K562 (cell line): ENCODE measurements around the gene APOM. TPM values are rescaled to one million over a fixed set of nuclear protein-coding genes. Genes with fewer than 3 reads are reported as not detected.

Source experiments
- ATAC-seq: fragments of 200-7000 bp; cut with Tn5 transposase; 3 replicates; pipeline ENCODE4 v1.9.1; 2020; ENCODE audit warnings: moderate library complexity
- BruUV-seq: library from RNA; stranded (reverse); fragments of 400-500 nt; replicated peaks from 2 replicates; lab custom pipeline; 2021; lab: Mats Ljungman, UMichigan
- CTCF ChIA-PET: fragments of 300-600 bp; formaldehyde crosslinking; extraction: SDS; loops from one replicate; lab custom pipeline; 2021; ENCODE audit warnings: low intra/inter-chr PET ratio; lab: Yijun Ruan, JAX
- POLR2A ChIA-PET: fragments of 300-600, 350-650 bp; sonication (Branson Sonifier 250); formaldehyde crosslinking; extraction: SDS; loops from one replicate; lab custom pipeline; 2021; ENCODE audit warnings: antibody characterized with exemption, inconsistent platforms; lab: Yijun Ruan, JAX
- DNase-seq, 4 experiments: peaks; one replicate each; pipeline versions ENCODE4 v3.0.0 to v3.0.0-alpha.2; 2011 to 2018; ENCODE audit warnings: low spot score in 3 of 4, mixed read lengths in 3 of 4; ENCODE audit errors: extremely low read depth in 1 of 4
- FAIRE-seq: peaks from 2 replicates; lab custom pipeline; 2011; peaks lifted over from hg19 to GRCh38; lab: Jason Lieb, UNC
- H2AFZ ChIP-seq: 2 replicates; pipeline ENCODE4 v1.6.0; 2011; ENCODE audit warnings: low read depth, low read length, control low read depth, inconsistent platforms
- H3K27ac ChIP-seq: fragments of 200-600 bp; 3 replicates; pipeline ENCODE4 v1.8.0; 2011; ENCODE audit warnings: low read depth, mild to moderate bottlenecking, control low read depth, inconsistent platforms, low read length, moderate library complexity, mixed read lengths; ENCODE audit errors: extremely low read depth
- H3K27me3 ChIP-seq, 2 experiments: fragments of 300-600 bp in 1 of 2; 2 replicates in 1 of 2; 3 replicates in 1 of 2; pipeline versions ENCODE4 v1.6.0 to v1.8.0; 2011; ENCODE audit warnings: inconsistent platforms in 2 of 2, low read length in 2 of 2, mild to moderate bottlenecking in 1 of 2, mixed read lengths in 1 of 2, moderate library complexity in 1 of 2; ENCODE audit not compliant: control insufficient read depth in 2 of 2, insufficient read depth in 2 of 2
- H3K36me3 ChIP-seq: fragments of 300-600 bp; 3 replicates; pipeline ENCODE4 v1.8.0; 2011; ENCODE audit warnings: mild to moderate bottlenecking, low read length, inconsistent platforms; ENCODE audit not compliant: control insufficient read depth, insufficient read depth
- H3K4me1 ChIP-seq, 2 experiments: fragments of 200-600 bp in 1 of 2; replicated peaks in 1 of 2; 2 replicates in 1 of 2; 3 replicates in 1 of 2; pipeline versions ENCODE4 v1.5.1 to v1.8.0; 2011; ENCODE audit warnings: inconsistent platforms in 2 of 2, low read length in 2 of 2, mild to moderate bottlenecking in 1 of 2, mixed read lengths in 1 of 2, moderate library complexity in 1 of 2; ENCODE audit not compliant: control insufficient read depth in 2 of 2, insufficient read depth in 2 of 2
- H3K4me2 ChIP-seq: 2 replicates; pipeline ENCODE4 v1.6.1; 2011; ENCODE audit warnings: low read length, control low read depth, inconsistent platforms, mixed read lengths; ENCODE audit not compliant: insufficient read depth
- H3K4me3 ChIP-seq: fragments of 200-600 bp; sonication (generic), shearing (Covaris generic); 2 replicates; pipeline ENCODE4 v1.5.1; 2016; ENCODE audit warnings: control low read depth, inconsistent platforms
- H3K79me2 ChIP-seq: fragments of 200-600 bp; 3 replicates; pipeline ENCODE4 v1.8.0; 2011; ENCODE audit warnings: low read length, inconsistent platforms; ENCODE audit not compliant: control insufficient read depth, insufficient read depth
- H3K9ac ChIP-seq, 2 experiments: 2 replicates each; pipeline versions ENCODE4 v1.6.0 to v1.6.1; 2011; ENCODE audit warnings: low read depth in 2 of 2, low read length in 2 of 2, control low read depth in 1 of 2, inconsistent platforms in 1 of 2, mild to moderate bottlenecking in 1 of 2, mixed read lengths in 1 of 2; ENCODE audit not compliant: insufficient read depth in 1 of 2
- H3K9me1 ChIP-seq: one replicate; pipeline ENCODE4 v1.6.0; 2011; ENCODE audit warnings: inconsistent platforms, mild to moderate bottlenecking, low read length, moderate library complexity; ENCODE audit not compliant: control insufficient read depth, insufficient read depth
- H3K9me3 ChIP-seq: replicated peaks from 2 replicates; pipeline ENCODE4 v1.5.1; 2011; ENCODE audit warnings: low read depth, low read length, inconsistent platforms; ENCODE audit not compliant: control insufficient read depth, insufficient read depth
- H4K20me1 ChIP-seq: replicated peaks from 2 replicates; pipeline ENCODE4 v1.6.1; 2011; ENCODE audit warnings: low read length, inconsistent platforms, mixed read lengths; ENCODE audit not compliant: control insufficient read depth, insufficient read depth
- EHMT2 ChIP-seq: fragments of 450-650 bp; IDR thresholded peaks from 2 replicates; pipeline ENCODE4 v1.6.1; 2018; ENCODE audit warnings: antibody characterized with exemption
- GATAD2A ChIP-seq: fragments of 450-650 bp; IDR thresholded peaks from 2 replicates; pipeline ENCODE4 v1.6.1; 2017
- GTF2A2 ChIP-seq: IDR thresholded peaks from 2 replicates; pipeline ENCODE4 v1.6.1; 2016; ENCODE audit warnings: mild to moderate bottlenecking, missing genetic modification characterization, missing compliant biosample characterization
- KAT2B ChIP-seq: IDR thresholded peaks from one replicate; pipeline ENCODE4 v1.6.1; 2012; ENCODE audit warnings: low read depth, mild to moderate bottlenecking, control low read depth, inconsistent platforms, low read length, moderate library complexity
- POLR2A ChIP-seq: fragments of 450-650 bp; conservative IDR thresholded peaks from 2 replicates; pipeline ENCODE4 v1.6.1; 2016
- POLR2G ChIP-seq: fragments of 200-400 bp; formaldehyde crosslinking; IDR thresholded peaks from 2 replicates; pipeline ENCODE4 v1.6.1; 2017; ENCODE audit warnings: low read depth, mild to moderate bottlenecking, antibody characterized with exemption, low read length, moderate library complexity
- RB1 ChIP-seq: fragments of 450-650 bp; IDR thresholded peaks from 2 replicates; pipeline ENCODE4 v1.6.1; 2017; ENCODE audit warnings: low read depth, mild to moderate bottlenecking
- RBFOX2 ChIP-seq: fragments of 200-400 bp; formaldehyde crosslinking; IDR thresholded peaks from 2 replicates; pipeline ENCODE4 v1.6.1; 2017; ENCODE audit warnings: low read depth, mild to moderate bottlenecking, low read length, moderate library complexity
- STAT6 ChIP-seq: sonication (generic); formaldehyde crosslinking; IDR thresholded peaks from 2 replicates; pipeline ENCODE4 v1.8.1; 2023; ENCODE audit warnings: mild to moderate bottlenecking, missing genetic modification reagents
- WHSC1 ChIP-seq: IDR thresholded peaks from one replicate; pipeline ENCODE4 v1.6.1; 2012; ENCODE audit warnings: low read length, control low read depth, inconsistent platforms
- ZNF165 ChIP-seq: fragments of 250-450 bp; sonication (Bioruptor Pico); IDR thresholded peaks from 2 replicates; pipeline ENCODE4 v1.4.0; 2020; ENCODE audit warnings: borderline replicate concordance
- ZNF395 ChIP-seq: fragments of 200-800 bp; sonication (Bioruptor generic); IDR thresholded peaks from 2 replicates; pipeline ENCODE4 v1.6.1; 2017; ENCODE audit warnings: missing genetic modification characterization, missing compliant biosample characterization
- WGBS: fragments of 100-300 bp; shearing (Covaris generic); methylation state at CpG from one replicate; pipeline ENCODE4 v1.1.6; 2016; ENCODE audit warnings: low coverage, mixed read lengths; ENCODE audit not compliant: insufficient coverage; ENCODE audit errors: missing lambda C conversion rate; 5-methylcytosine and 5-hydroxymethylcytosine counted together
- in situ Hi-C: fragments of 300-500 bp; cut with MboI; formaldehyde crosslinking; loops from 4 replicates; pipeline ENCODE4 v1.15.0; 2018; ENCODE audit warnings: inconsistent platforms, mixed read lengths
- intact Hi-C: fragments of 100-400 bp; cut with micrococcal nuclease; formaldehyde crosslinking; loops from 2 replicates; pipeline ENCODE4 v1.14.2; 2022
- polyA plus RNA-seq, 8 experiments: library from polyadenylated mRNA; depleted of rRNA in 4 of 8; stranded (reverse) in 5 of 8; unstranded in 3 of 8; fragments of >200 nt; fragmentation: Nextera tagmentation in 2 of 8; fragmentation: Illumina TruSeq in 1 of 8; extraction: Ambion mirVana in 2 of 8; extraction: Trizol in 1 of 8; gene quantifications; 2 replicates each; pipeline versions ENCODE4 v1.2.1 to v1.2.3, GENCODE V29; 2011 to 2014; ENCODE audit warnings: inconsistent platforms in 1 of 8, missing spikeins in 1 of 8
- total RNA-seq, 7 experiments: library from RNA; depleted of rRNA in 6 of 7; stranded (reverse); fragments of >200 nt in 6 of 7; fragmentation: Illumina TruSeq in 2 of 7; extraction: Trizol in 2 of 7; gene quantifications; 2 replicates each; pipeline versions ENCODE4 v1.2.1 to v1.2.3, GENCODE V29; 2011 to 2021; ENCODE audit warnings: low replicate concordance in 1 of 7
- TF ChIP-seq, protein P1 (sequence below), 3 experiments: fragments of 200-800 bp in 1 of 3; sonication (Bioruptor generic) in 1 of 3; sonication (generic) in 1 of 3; formaldehyde crosslinking in 1 of 3; IDR thresholded peaks; 2 replicates each; pipeline versions ENCODE4 v1.6.1 to v1.8.0; 2016 to 2022; ENCODE audit warnings: mild to moderate bottlenecking in 2 of 3, missing compliant biosample characterization in 2 of 3, missing genetic modification characterization in 2 of 3, missing genetic modification reagents in 1 of 3
- TF ChIP-seq, protein P2 (sequence below): fragments of 200-800 bp; sonication (Bioruptor generic); IDR thresholded peaks from 2 replicates; pipeline ENCODE4 v1.6.1; 2017; ENCODE audit warnings: missing genetic modification characterization, missing compliant biosample characterization

APOM gene
- total and polyA plus RNA-seq, 9 of the 15 experiments (the other 6 are each of a cell fraction or from before 2014, with no cell fraction given), result 5.7 to 24.3 (median 10.4) TPM

- ATAC-seq (peak; percentile 13), DNase-seq (peak in 3 of 4 experiments; percentile 56 to 83 (median 76)), FAIRE-seq (no peak)
- Histone ChIP-seq H2AFZ (no peak overlapping the region), H3K27me3 (no peaks in the 10 kb centered on the region), H3K79me2 (no peaks in the 10 kb centered on the region), H4K20me1 (no peaks in the 10 kb centered on the region), H3K4me1 (peaks cover 57 to 59% of the 10 kb centered on the region in 2 experiments), H3K27ac (peak overlapping the region; percentile 88; the same call in 2 of the 3 replicates), H3K9ac (peak overlapping the region; percentile 68 to 75; a peak in 3 of 4 replicates), H3K4me2 (peak overlapping the region; percentile 82), H3K9me1 (no peaks in the 10 kb centered on the region), H3K36me3 (peaks cover 90% of the 10 kb centered on the region), H3K4me3 (no peak overlapping the region), H3K9me3 (no peaks in the 10 kb centered on the region)
- WGBS, result 74% methylated on average over 11 of the region's 12 CpGs
- BruUV-seq, result no TSS peak
- POLR2A ChIA-PET, result interaction anchor here (0.8 to 7.1 kb wide), 26 partner anchors 7 to 144 kb away, joined by 3 to 158 read pairs (median 9); partner anchors contain the start of genes ABHD16A, APOM, CLIC1 and GPANK1
- CTCF ChIA-PET, result no interaction called here
- in situ Hi-C loops (no loop called here), intact Hi-C loops (loop anchor here (2.0 kb wide), 2 partner anchors 43 to 139 kb away; no protein-coding TSS in a partner anchor)
- TF ChIP-seq ZNF165, result no peak
- TF ChIP-seq KAT2B, result no peak
- TF ChIP-seq EHMT2, result no peak
- TF ChIP-seq, protein P1, sequence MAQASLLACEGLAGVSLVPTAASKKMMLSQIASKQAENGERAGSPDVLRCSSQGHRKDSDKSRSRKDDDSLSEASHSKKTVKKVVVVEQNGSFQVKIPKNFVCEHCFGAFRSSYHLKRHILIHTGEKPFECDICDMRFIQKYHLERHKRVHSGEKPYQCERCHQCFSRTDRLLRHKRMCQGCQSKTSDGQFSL (CRISPR knock-in tag; IDR thresholded peaks at IDR 0.05), result no peak
- TF ChIP-seq, protein P1 (tag; IDR thresholded peaks at IDR 0.05), result 0 out of 4 replicates have a peak, but pooled peaks of 1 of the 2 experiments have one; percentile 9
- TF ChIP-seq ZNF395, result no peak
- TF ChIP-seq, protein P2, sequence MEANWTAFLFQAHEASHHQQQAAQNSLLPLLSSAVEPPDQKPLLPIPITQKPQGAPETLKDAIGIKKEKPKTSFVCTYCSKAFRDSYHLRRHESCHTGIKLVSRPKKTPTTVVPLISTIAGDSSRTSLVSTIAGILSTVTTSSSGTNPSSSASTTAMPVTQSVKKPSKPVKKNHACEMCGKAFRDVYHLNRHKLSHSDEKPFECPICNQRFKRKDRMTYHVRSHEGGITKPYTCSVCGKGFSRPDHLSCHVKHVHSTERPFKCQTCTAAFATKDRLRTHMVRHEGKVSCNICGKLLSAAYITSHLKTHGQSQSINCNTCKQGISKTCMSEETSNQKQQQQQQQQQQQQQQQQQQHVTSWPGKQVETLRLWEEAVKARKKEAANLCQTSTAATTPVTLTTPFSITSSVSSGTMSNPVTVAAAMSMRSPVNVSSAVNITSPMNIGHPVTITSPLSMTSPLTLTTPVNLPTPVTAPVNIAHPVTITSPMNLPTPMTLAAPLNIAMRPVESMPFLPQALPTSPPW, result peak; percentile 30; the same call in 1 of the 2 replicates
- peak; percentile 74 for TF ChIP-seq WHSC1
- peak; percentile 53; the same call in 1 of the 2 replicates for TF ChIP-seq STAT6 (CRISPR knock-in tag)
- 0 out of 2 replicates have a peak, but pooled peaks have one; percentile 27 for TF ChIP-seq GTF2A2
- TF ChIP-seq POLR2G, result peak; percentile 42; the same call in 1 of the 2 replicates
- no peak for TF ChIP-seq POLR2A
- no peak for TF ChIP-seq GATAD2A
- 0 out of 2 replicates have a peak, but pooled peaks have one; percentile 30 for TF ChIP-seq RB1
- peak; percentile 28 for TF ChIP-seq RBFOX2
Observed at GRCh38 chr6:31691564-31692108, 35.9 kb downstream of the APOM start.
